ENCODE data around the gene TDP2. TPM values are rescaled to one million over a fixed set of nuclear protein-coding genes. Genes with fewer than 3 reads are reported as not detected.
A peak's percentile ranks its signal among the peaks of the same experiment; 100 is the strongest.

Gene TDP2
- total and polyA plus RNA-seq, 2 donors (not counting 3 experiments of a cell fraction or from before 2014, with no cell fraction given) = 13.7 to 39.2 TPM

DNA sequence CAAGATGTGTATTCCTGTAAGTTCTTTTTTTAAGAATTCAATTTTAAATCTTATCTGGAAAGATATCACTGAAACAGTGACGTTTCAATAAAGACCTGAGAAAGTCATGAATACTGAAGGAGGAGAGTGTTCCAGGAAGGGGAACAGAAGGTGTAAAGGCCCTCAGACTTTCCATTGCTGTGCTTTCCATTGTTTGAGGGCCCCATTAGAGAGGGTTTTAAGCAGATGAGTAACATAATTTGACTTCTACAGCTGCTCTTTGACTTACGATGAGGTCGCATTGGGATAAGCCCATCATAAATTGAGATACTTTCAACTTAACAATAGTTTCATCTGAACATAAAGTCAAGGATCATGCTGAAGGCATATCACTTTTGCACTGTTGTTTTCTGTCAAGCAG, 24.9 kb upstream of the TDP2 start:
- Histone ChIP-seq H3K9ac (replicated peaks; ENCODE audit: extremely low read depth, insufficient read depth, low read length) (no peak overlapping the region), H3K27me3 (ENCODE audit: control insufficient read depth in 2 of 2, insufficient read depth in 2 of 2, low read length in 2 of 2) (no peaks in the 10 kb centered on the region), H3K79me2 (ENCODE audit: control insufficient read depth, insufficient read depth, low read length) (no peaks in the 10 kb centered on the region), H3K4me3 (replicated peaks in 1 of 3; ENCODE audit: insufficient read depth in 1 of 3, low read depth in 1 of 3, low read length in 3 of 3) (no peak overlapping the region), H3K9me3 (replicated peaks; ENCODE audit: control insufficient read depth, insufficient read depth, low read length) (no peaks in the 10 kb centered on the region), H2AFZ (ENCODE audit: low read depth, low read length) (no peak overlapping the region), H3K27ac (ENCODE audit: insufficient read depth, low read depth, low read length) (no peak overlapping the region), H3K36me3 (ENCODE audit: control insufficient read depth in 2 of 2, extremely low read depth in 1 of 2, insufficient read depth in 2 of 2, low read length in 2 of 2) (no peaks in the 10 kb centered on the region), H3K4me2 (ENCODE audit: insufficient read depth, low read length) (no peak overlapping the region), H4K20me1 (replicated peaks; ENCODE audit: control insufficient read depth, extremely low read depth, insufficient read depth, low read length) (no peaks in the 10 kb centered on the region), H3K9me1 (replicated peaks; ENCODE audit: control insufficient read depth, extremely low read depth, insufficient read depth, low read length) (no peaks in the 10 kb centered on the region), H3K4me1 (ENCODE audit: control insufficient read depth, extremely low read depth, insufficient read depth, low read length) (no peaks in the 10 kb centered on the region)
- TF ChIP-seq POLR2AphosphoS5 (IDR thresholded peaks at IDR 0.05; ENCODE audit: insufficient read depth, low read depth, low read length) (no peak), POLR2A (IDR thresholded peaks at IDR 0.05; ENCODE audit: low read depth, low read length) (no peak), CTCF (IDR thresholded peaks at IDR 0.05; ENCODE audit: extremely low read depth in 1 of 2, insufficient read depth in 1 of 2, low read depth in 1 of 2, low read length in 2 of 2) (no peak), MYC (IDR thresholded peaks at IDR 0.05; ENCODE audit: low read depth, low read length) (no peak), GATA2 (IDR thresholded peaks at IDR 0.05; ENCODE audit: insufficient read depth, insufficient read length, low read depth, low read length) (no peak), JUN (IDR thresholded peaks at IDR 0.05; ENCODE audit: borderline replicate concordance, insufficient read depth, insufficient read length, low read depth) (no peak), EZH2 (IDR thresholded peaks at IDR 0.05; ENCODE audit: borderline replicate concordance, low read depth, low read length, severe bottlenecking) (no peak), FOS (IDR thresholded peaks at IDR 0.05; ENCODE audit: borderline replicate concordance, insufficient read depth, low read length) (no peak)
- TF ChIP-seq, protein P1, sequence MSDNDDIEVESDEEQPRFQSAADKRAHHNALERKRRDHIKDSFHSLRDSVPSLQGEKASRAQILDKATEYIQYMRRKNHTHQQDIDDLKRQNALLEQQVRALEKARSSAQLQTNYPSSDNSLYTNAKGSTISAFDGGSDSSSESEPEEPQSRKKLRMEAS (IDR thresholded peaks at IDR 0.05; ENCODE audit: insufficient read depth, insufficient read length) = no peak
- intact Hi-C loops (cut with micrococcal nuclease) = loop anchor here (10.0 kb wide), 1 partner anchor 407 kb away; no protein-coding TSS in a partner anchor
- POLR2A ChIA-PET = no interaction called here
- FAIRE-seq (peak; percentile 40), DNase-seq (ENCODE audit: low read depth, low spot score) (no peak)
- no TSS peak for BruUV-seq (replicated peaks)
- dilution Hi-C loops (cut with MboI; ENCODE audit: extremely low pct_ligation_motif_present, low sequenced_read_pairs) = no loop called here
- CTCF ChIA-PET = interaction anchor here (8.8 kb wide), 1 partner anchor 109 kb away, joined by 124 read pairs; no protein-coding TSS in a partner anchor
